Endothelial cell (in vitro differentiated cells): Measurements from ENCODE around the gene NUDT16L1. TPM values are rescaled to one million over a fixed set of nuclear protein-coding genes. Genes with fewer than 3 reads are reported as not detected.

ENCODE experiments used
- DNase-seq: peaks from one replicate; pipeline ENCODE4 v3.0.0; 2021; ENCODE audit warnings: low spot score
- H3K27ac Mint-ChIP-seq: one replicate; pipeline ENCODE4 v1.8.0; 2021; ENCODE audit warnings: mixed read lengths, inconsistent platforms; ENCODE audit not compliant: unreplicated experiment
- H3K27me3 Mint-ChIP-seq: one replicate; pipeline ENCODE4 v1.8.0; 2021; ENCODE audit warnings: mild to moderate bottlenecking, moderate library complexity, mixed read lengths, inconsistent platforms; ENCODE audit not compliant: unreplicated experiment
- H3K36me3 Mint-ChIP-seq: one replicate; pipeline ENCODE4 v1.8.0; 2021; ENCODE audit warnings: mild to moderate bottlenecking, low read depth, mixed read lengths, inconsistent platforms; ENCODE audit not compliant: unreplicated experiment
- H3K4me1 Mint-ChIP-seq: one replicate; pipeline ENCODE4 v1.8.0; 2021; ENCODE audit warnings: mild to moderate bottlenecking, mixed read lengths, inconsistent platforms; ENCODE audit not compliant: unreplicated experiment
- H3K4me3 Mint-ChIP-seq: one replicate; pipeline ENCODE4 v1.8.0; 2021; ENCODE audit warnings: mild to moderate bottlenecking, mixed read lengths, inconsistent platforms; ENCODE audit not compliant: unreplicated experiment
- H3K9me3 Mint-ChIP-seq: one replicate; pipeline ENCODE4 v1.8.0; 2021; ENCODE audit warnings: mixed read lengths, inconsistent platforms; ENCODE audit not compliant: unreplicated experiment
- total RNA-seq: library from RNA; stranded (reverse); fragmentation: NEBNext Ultra II Directional; extraction: Animal tissue kit (Norgen Biotek cat#: 25700); gene quantifications from one replicate; pipeline ENCODE4 v1.2.1, GENCODE V29; 2021; ENCODE audit not compliant: unreplicated experiment
- TF ChIP-seq, protein P1 (sequence below): fragments of 200-600 bp; sonication (generic); IDR thresholded peaks from one replicate; pipeline ENCODE4 v1.5.0; 2021; ENCODE audit warnings: antibody characterized with exemption; ENCODE audit not compliant: unreplicated experiment

Gene NUDT16L1
- total RNA-seq, 1 donor from 2014 or later, result 43.1 TPM

DNA sequence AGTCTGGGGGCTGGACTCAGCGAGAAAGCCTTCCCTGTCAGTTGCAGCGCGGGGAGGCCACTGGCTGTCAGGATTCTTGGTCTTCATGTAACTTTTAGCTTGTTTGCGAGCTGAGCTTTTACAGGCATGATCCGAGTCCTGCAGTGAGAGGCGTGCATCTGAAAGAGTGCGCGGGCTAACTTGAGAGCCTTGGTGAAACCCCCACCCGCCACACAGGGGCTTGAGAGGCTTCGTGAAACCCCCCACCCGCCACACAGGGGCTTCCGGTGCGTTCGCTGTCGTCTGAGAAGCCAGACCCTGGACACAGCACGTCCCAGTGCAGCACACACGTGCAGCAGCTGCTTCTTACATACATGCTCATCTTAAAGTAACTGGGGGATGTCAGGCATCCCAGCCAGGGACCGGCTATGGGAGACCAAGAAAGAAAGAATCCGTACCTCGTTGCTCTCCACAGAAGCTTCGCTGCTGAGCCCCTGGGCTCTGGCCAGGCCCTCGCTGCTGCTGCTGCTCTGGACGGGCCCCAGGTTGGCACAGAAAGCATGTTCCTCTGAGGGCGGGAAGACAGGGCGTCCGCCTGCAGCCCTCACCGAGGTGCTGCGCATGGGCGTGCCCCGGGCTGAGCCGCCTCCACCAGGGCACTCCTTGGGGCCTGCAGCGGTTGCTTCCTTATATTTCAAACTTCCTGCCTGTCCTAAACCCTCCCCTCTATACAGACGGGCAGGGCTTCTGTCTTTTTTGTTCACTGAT lies 7.8 kb downstream of the NUDT16L1 start:
- no peaks in the 10 kb centered on the region for H3K4me1 Mint-ChIP-seq
- H3K4me3 Mint-ChIP-seq, result no peak overlapping the region
- TF ChIP-seq, protein P1, sequence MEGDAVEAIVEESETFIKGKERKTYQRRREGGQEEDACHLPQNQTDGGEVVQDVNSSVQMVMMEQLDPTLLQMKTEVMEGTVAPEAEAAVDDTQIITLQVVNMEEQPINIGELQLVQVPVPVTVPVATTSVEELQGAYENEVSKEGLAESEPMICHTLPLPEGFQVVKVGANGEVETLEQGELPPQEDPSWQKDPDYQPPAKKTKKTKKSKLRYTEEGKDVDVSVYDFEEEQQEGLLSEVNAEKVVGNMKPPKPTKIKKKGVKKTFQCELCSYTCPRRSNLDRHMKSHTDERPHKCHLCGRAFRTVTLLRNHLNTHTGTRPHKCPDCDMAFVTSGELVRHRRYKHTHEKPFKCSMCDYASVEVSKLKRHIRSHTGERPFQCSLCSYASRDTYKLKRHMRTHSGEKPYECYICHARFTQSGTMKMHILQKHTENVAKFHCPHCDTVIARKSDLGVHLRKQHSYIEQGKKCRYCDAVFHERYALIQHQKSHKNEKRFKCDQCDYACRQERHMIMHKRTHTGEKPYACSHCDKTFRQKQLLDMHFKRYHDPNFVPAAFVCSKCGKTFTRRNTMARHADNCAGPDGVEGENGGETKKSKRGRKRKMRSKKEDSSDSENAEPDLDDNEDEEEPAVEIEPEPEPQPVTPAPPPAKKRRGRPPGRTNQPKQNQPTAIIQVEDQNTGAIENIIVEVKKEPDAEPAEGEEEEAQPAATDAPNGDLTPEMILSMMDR, result no peak
- H3K36me3 Mint-ChIP-seq, result peaks cover 20% of the 10 kb centered on the region
- H3K9me3 Mint-ChIP-seq, result no peaks in the 10 kb centered on the region
- H3K27ac Mint-ChIP-seq, result no peak overlapping the region
- peaks cover 5% of the 10 kb centered on the region for H3K27me3 Mint-ChIP-seq
- no peak for DNase-seq

DNA sequence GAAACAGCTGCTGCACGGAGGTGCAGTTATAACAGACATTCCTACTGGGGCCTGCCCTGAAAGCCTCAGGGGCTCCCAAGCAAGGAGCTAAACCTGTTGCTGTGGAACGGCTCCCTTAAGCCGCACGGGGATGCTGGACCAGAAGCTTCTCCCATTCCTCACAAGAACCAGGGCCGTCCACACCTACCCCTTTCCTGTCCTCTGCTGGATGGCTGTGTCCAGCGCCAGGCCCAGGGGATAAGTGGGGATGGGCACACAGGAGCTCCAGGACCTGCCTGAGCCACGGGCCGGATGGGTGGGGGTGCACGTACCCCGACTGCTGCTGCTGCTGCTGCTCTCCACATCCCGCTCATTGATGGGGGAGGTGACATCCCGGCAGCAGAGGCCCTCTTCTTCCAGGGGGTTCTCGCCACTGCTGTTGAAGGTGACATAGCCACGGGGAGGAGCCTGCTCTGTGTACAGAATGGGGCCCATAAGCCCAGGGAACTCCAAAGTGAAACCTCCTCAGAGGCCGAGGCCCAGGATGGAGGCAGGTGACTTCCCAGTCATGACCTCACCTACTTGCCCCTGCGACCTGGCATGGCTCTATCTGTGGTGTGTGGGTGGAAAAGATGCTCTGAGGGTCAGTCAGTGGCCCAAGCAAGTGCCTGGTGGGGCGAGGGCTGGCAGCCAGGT lies 8.6 kb downstream of the NUDT16L1 start:
- peaks cover 26% of the 10 kb centered on the region for H3K36me3 Mint-ChIP-seq
- H3K4me1 Mint-ChIP-seq, result no peaks in the 10 kb centered on the region
- peaks cover 5% of the 10 kb centered on the region for H3K27me3 Mint-ChIP-seq
- TF ChIP-seq, protein P1, result no peak
- no peak for DNase-seq
- no peak overlapping the region for H3K4me3 Mint-ChIP-seq
- H3K27ac Mint-ChIP-seq, result no peak overlapping the region
- no peaks in the 10 kb centered on the region for H3K9me3 Mint-ChIP-seq

DNA sequence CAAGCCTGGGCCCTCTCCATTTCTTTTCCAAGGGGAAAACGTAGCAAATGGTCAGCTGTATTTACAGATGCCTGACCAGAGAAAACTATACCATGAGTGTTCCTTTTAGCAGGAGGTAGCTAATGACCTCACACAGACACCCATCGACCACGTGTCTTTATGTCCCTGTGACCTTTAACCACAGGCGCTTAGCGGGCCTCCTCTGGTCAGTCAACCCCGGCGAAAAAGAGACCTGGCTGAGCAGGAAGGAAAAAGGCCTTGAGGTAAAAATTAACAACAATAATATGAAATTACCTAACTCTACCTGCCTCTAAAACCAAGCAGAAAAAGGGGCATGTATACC lies 9.1 kb downstream of the NUDT16L1 start:
- no peaks in the 10 kb centered on the region for H3K9me3 Mint-ChIP-seq
- H3K27ac Mint-ChIP-seq, result no peak overlapping the region
- no peaks in the 10 kb centered on the region for H3K4me1 Mint-ChIP-seq
- H3K36me3 Mint-ChIP-seq, result peaks cover 27% of the 10 kb centered on the region
- DNase-seq, result no peak
- no peak overlapping the region for H3K4me3 Mint-ChIP-seq
- peaks cover 5% of the 10 kb centered on the region for H3K27me3 Mint-ChIP-seq
- TF ChIP-seq, protein P1, result no peak

DNA sequence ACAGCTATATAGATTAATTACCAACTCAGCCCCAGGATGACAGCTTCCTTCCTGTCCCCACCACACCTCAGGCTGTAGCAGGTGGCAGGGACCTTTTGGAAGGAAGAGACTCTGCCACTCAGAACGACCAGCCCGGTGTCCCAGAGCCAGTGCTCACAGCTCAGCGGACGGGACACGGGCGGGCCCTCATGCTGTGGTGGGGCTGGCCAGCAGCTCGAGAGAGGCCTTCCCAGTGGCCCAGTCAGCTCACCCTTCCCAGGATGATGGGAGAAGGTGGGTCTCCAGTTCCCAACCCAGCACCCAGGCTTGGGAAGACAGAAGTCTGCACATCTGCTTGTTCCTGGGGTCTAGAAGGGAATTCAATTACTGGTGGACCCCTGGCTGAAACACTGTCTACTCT lies 10.5 kb downstream of the NUDT16L1 start:
- Mint-ChIP-seq H3K4me3 (no peak overlapping the region), H3K4me1 (no peaks in the 10 kb centered on the region), H3K27me3 (peaks cover 5% of the 10 kb centered on the region), H3K27ac (no peak overlapping the region), H3K36me3 (peaks cover 27% of the 10 kb centered on the region), H3K9me3 (no peaks in the 10 kb centered on the region)
- TF ChIP-seq, protein P1, result no peak
- no peak for DNase-seq

DNA sequence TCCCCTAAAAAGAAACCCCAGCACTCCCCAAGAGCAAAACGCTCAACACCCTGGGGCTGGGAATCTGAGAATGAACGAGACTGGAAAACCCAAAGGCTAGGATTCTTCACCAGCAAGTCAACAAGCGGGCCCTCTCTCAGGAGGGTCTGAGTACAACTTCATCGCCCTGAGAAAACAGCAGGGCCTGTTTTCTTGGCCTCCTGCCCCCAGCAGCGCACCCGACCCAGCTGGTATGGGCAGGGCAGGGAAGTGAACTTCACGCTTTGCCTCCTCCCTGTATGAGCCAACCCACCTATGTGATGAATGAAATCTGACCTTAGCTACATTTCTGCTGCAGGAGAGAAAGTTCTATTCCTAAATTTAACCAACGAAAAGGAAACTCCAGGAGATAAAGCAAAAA lies 11.1 kb downstream of the NUDT16L1 start:
- H3K4me1 Mint-ChIP-seq, result no peaks in the 10 kb centered on the region
- peaks cover 26% of the 10 kb centered on the region for H3K36me3 Mint-ChIP-seq
- no peaks in the 10 kb centered on the region for H3K9me3 Mint-ChIP-seq
- no peak for DNase-seq
- no peak overlapping the region for H3K27ac Mint-ChIP-seq
- no peak overlapping the region for H3K4me3 Mint-ChIP-seq
- H3K27me3 Mint-ChIP-seq, result peaks cover 3% of the 10 kb centered on the region
- TF ChIP-seq, protein P1, result no peak
